NCI-H187 treated with DMSO at 0.1 percent for 48 hours (cell line): ENCODE data around the gene SCTR.

Source experiments
- DNase-seq: peaks from one replicate; lab custom pipeline; 2025; lab: John Stamatoyannopoulos, UW

Gene SCTR

GRCh38 chr2:119474371-119475224 lies 49.7 kb downstream of the SCTR start:
- no peak for DNase-seq

GRCh38 chr2:119473621-119474370 lies 50.5 kb downstream of the SCTR start:
- DNase-seq = no peak

GRCh38 chr2:119472749-119473148 lies 51.5 kb downstream of the SCTR start:
- DNase-seq = no peak

GRCh38 chr2:119469661-119470297 lies 54.5 kb downstream of the SCTR start:
- DNase-seq = peak; percentile 17

- no peak for DNase-seq
These were observed 55.2 kb downstream of the SCTR start for GRCh38 chr2:119469131-119469530.

GRCh38 chr2:119468154-119468955 lies 55.9 kb downstream of the SCTR start:
- no peak for DNase-seq

GRCh38 chr2:119466373-119466772 lies 57.9 kb downstream of the SCTR start:
- DNase-seq = no peak

GRCh38 chr2:119465687-119466086 lies 58.6 kb downstream of the SCTR start:
- DNase-seq = no peak

GRCh38 chr2:119464981-119465380 lies 59.3 kb downstream of the SCTR start:
- no peak for DNase-seq

- no peak for DNase-seq
These were observed 60.3 kb downstream of the SCTR start for GRCh38 chr2:119463990-119464389.

GRCh38 chr2:119463136-119463535 lies 61.1 kb downstream of the SCTR start:
- no peak for DNase-seq

GRCh38 chr2:119462574-119462973 lies 61.7 kb downstream of the SCTR start:
- DNase-seq = no peak

- DNase-seq = no peak
These were observed 62.5 kb downstream of the SCTR start for GRCh38 chr2:119461811-119462210.

GRCh38 chr2:119460076-119460475 lies 64.2 kb downstream of the SCTR start:
- DNase-seq = no peak

- DNase-seq = no peak
These were observed 69.1 kb downstream of the SCTR start for GRCh38 chr2:119455066-119455718.

GRCh38 chr2:119453972-119454593 lies 70.2 kb downstream of the SCTR start:
- no peak for DNase-seq

GRCh38 chr2:119451336-119452050 lies 72.8 kb downstream of the SCTR start:
- no peak for DNase-seq

- no peak for DNase-seq
These were observed 74.8 kb downstream of the SCTR start for GRCh38 chr2:119449521-119449920.

GRCh38 chr2:119448427-119449141 lies 75.7 kb downstream of the SCTR start:
- no peak for DNase-seq

- DNase-seq = no peak
These were observed 78.2 kb downstream of the SCTR start for GRCh38 chr2:119446037-119446436.
